GM19043 (cell line): ENCODE results near the gene SPECC1.
"Not testable (repeated sequence)": the region's sequence is repeated elsewhere in the genome, so short reads cannot be mapped to it uniquely, and the experiment has no call there.

Experiments used
- ATAC-seq: cut with Tn5 transposase; IDR thresholded peaks from one replicate; pipeline ENCODE4 v1.9.1; 2021; ENCODE audit warnings: low read depth; ENCODE audit not compliant: unreplicated experiment

SPECC1 gene

DNA sequence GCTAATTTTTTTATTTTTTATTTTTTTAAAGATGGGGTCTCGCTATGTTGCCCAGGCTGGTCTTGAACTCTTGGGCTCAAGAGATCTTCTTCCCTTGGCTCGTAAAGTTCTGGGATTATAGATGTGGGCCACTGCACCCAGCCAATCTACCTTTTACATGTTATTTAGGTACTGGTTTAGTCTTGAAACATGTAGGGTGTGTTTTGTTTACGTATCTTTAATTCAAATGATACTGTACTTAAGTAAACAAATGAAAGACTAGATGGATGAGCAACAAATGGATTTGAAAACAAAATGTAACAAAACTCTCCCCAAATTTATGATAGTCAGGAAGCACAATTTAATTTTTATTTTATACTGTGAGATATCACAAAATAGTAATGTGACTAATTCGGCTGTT lies 250.5 kb downstream of the SPECC1 start:
- ATAC-seq: no peak

DNA sequence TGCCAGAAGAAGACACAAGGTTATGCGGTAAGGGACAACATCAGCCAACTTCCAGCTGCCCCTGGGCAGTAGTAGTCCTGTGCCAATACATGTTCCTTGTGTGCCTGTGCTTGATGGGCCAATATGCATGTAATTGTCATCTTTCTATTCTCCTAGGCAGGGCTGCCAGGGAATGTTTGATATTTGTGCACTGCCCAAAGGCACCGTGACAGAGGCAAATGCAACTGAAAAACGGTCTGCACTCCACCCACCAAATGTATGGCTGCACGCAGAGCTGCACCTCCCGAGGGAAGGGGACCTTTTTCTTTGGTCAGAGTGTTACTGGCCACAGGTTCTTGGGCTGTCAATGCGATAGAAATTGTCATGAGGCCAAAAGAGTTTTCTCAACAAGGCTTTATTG lies 251.1 kb downstream of the SPECC1 start:
- ATAC-seq: no peak

DNA sequence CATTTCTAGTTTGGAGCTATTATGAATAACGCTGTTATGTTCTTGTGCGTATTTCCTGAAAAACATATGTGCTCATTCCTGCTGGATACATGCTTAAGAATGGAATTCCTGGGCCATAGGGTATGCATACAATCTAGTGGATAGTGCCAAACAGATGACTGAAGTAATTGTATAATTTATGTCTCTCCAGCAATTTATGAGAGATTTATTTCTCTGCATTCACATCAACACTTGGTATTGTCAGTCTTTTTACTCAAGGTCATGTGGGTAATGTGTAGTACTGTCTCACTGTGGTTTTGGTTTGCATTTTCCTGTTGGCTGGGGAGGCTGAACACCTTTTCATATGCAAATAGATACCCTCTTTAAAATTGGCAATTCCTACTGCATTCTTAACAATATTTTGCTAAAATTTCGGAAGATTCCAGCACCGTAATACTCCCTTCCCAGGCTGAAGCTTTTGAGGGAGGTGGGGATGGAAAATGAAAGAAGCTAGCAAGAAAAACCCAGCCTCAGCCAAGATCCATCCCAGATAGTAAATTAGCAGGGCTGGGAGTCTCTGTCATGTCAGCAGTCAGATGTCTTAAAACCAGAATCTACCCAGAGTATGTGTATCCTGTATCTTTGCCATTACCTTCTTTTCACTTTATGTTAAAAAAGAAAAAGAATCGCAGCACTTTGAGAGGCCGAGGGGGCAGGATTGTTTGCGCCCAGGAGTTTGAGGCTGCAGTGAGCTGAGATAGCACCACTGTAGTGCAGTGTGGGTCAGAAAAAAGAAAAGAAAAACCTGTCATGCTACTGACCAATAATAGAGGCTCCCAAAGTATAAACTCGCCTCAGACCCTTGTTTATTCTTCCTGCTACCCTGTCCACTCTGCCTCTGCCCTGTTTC lies 253.3 kb downstream of the SPECC1 start:
- ATAC-seq: no peak

DNA sequence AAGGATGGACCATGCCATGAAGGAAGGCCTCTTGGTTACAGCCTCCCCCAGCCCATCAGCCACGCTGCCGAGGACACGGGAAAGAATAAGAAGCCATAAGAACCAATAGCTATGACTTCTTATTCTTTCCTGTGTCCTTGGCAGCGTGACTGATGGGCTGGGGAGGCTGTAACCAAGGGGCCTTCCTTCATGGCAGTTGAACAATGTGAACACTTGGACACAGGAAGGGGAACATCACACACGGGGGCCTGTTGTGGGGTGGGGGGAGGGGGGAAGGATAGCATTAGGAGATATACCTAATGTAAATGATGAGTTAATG lies 253.9 kb downstream of the SPECC1 start:
- ATAC-seq: not testable (repeated sequence)

DNA sequence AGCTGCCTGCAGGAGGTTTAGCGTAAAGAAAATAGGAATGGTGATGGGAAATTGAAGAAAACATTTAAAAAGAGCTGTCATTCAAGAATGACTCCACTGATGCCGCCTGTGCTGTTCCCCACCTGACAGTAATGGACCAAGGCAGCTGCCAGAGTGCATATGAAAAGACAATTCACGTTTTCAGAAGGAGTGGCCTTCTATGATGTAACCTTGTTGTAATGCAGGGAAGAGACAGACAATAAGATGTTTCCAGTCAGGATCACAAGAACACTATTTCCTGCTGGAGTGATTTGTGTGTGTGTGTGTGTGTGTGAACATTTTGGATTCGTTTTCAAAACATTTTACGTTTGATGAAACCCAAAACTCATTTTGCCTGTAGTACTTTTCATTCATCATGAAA lies 254.4 kb downstream of the SPECC1 start:
- no peak for ATAC-seq

DNA sequence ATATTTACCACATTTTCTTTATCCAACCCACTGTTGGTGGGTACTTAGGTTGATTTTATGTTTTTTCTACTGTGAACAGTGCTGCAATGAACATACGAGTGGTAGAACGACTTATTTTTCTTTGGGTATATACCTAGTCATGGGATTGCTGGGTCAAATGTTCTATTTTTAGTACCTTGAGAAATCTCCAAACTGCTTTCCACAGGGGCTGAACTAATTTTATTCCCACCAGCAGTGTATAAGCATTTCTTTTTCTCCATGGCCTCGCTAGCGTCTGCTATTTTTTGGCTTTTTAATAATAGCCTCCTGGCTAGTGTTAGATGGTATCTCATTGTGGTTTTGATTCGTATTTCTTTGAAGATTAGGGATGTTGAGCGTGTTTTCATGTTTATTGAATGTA lies 255.8 kb downstream of the SPECC1 start:
- ATAC-seq: no peak

DNA sequence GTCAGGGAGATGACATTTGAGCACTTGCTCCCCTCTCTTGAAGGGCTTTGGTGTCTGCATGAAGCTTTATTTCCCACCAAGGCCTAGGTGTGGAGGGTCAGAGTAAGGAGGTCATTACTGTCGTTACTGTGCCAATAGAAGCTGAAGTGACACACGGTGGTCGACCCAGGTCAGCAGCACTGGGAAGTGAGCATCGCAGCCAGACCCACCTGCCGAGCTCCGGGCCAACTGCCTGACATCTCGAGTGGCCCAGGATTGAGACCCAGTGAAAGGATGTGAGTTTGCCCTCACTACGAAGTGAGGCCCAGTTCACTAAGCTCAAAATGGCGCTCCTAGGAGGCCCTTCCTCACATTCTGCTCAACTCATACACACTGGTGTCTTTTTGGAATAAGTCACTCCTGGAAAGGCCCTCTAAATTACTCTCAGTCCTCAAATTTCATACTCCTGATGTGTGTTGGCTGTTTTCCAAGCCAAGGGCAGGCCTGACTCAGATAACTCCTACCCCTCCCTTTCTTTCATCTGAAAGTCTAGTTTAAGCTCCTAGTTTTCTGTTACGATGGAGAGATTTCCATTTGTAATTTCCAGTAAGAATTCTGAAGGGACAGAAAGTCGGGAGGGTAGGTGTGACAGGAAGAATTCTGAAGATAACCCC lies 257.8 kb downstream of the SPECC1 start:
- ATAC-seq: no peak

DNA sequence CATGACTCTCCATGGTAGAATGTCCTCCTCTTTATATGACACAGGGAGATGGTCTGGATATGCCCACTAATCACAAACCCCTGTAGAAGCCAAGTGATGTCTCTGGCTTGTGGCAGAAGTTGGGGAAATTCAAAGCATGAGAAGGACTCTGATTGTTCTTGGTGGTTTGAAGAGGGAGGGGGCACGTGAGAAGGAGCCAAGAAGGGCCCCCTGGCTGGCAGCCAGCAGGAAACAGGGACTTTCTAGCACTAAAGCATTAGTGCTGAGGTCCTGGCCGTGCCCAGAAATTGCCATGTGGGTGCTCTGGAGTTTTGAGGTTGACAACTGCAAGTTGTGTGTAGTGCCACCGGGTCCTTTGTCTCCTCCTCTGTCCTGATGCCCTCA lies 258.3 kb downstream of the SPECC1 start:
- no peak for ATAC-seq

DNA sequence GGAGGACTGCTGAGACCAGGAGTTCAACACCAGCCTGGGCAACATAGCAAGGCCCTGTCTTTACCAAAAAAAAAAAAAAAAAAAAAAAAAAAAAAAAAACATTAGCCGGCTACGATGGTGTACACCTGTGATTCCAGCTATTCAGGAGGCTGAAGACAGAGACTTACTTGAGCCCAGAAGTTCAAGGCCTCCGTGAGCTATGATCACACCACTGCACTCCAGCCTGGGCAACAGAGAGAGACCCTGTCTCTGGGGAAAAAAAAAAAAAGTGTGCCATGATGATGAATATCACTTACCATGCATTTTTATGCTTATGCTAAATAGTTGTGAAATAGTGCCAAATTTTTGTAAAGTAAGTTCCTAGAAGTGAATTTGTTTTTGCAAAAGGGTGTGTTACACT lies 261.2 kb downstream of the SPECC1 start:
- ATAC-seq: no peak

DNA sequence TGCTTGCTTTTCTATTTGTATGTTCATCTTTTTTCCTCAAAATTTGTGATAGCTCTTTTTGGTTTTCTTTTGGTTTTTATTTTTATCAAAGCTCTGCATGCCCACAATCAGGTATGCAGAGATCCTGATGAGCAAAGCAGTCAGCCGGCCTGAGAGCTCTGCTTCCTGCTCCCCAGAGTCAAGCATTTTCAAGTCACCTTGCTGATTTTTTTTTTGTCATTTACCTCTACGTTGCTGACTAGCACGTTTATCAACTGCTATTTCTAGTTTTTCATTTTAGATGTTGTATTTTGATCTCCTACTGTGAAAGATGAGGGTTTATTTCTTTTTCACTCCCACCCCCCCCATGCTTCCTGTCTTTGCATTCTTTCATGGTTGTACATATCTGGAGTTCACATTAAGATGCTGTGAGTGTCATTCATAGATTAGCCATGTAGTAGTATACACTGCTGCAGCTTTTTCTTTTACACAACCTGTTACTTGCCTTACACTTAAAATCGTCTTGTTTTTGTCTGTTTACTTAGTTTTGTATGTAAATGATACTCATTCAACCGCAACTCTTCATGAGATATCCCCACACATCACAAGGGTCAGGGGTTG lies 262.0 kb downstream of the SPECC1 start:
- ATAC-seq: no peak

DNA sequence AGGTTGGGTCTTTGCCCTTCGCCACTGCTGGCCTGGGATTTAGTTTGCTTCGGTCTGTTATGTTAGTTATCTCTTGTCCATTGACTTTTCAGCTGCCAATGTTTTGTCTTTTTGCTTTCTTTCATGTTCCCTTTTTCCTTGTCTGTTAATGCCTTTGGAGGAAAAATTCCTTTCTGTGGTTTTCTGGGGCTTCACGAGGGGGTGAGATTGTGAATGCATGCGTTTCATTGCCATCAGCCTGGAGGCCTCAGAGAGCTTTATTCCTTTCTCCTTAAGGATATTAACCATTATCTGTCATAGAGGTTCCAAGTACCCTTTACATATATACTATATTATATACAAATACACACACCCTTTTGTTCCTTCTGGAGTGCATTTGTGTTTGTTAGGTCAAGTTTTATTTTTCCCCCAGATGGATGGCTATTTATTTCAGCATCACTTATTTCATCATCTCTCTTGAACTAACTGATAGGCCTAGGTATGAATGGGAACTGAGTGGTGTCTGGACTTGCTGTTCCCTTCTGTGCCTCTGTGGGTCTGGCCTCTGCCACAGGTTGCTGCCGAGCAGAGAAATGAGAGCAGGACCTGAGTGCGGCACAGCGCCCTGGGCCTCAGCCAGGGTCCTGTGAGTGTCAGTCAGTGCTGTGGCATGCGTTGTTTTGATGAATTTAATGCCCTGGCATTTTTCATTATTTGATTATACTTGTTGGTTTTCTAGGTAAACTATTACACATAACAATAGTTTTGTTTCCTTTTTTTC lies 264.8 kb downstream of the SPECC1 start:
- ATAC-seq: no peak

DNA sequence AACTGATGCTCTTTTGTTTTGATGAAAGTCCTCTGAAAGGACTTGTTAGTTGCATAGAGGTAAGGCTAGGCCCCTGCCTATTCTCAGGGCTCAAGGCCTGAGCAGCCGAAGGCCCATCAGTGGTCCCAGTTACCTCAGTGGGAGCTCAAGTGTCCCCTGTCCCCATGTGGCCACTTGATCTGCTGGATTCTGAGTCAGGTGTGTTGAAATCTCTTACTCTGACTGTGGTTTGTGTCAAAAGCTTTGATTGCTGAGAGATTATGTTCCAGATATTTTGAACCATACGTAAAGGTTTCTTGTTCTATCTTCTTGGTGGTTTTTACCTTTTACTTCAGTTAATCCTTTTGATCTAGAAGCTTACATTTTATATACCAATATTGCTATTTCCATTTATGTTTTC lies 266.5 kb downstream of the SPECC1 start:
- ATAC-seq: no peak

DNA sequence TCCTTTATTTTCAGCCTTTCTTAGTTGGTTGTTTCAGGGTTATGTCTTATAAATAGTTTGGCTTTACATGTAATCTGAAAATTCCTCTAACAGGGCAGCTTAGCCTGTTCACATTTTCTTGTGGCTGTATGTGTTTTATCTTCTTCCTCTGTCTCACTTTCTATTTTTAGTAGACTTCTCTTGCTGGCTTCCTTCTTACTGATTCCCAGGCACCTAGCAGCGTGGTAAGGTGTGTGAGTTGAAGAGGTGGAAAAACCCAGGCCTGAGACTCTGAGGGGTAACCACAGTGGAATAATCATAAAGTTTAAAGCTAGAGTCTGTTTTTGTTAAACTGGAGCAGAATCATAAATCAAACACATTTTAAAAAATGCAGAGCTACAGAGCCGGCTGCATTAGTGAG lies 267.3 kb downstream of the SPECC1 start:
- ATAC-seq: no peak

DNA sequence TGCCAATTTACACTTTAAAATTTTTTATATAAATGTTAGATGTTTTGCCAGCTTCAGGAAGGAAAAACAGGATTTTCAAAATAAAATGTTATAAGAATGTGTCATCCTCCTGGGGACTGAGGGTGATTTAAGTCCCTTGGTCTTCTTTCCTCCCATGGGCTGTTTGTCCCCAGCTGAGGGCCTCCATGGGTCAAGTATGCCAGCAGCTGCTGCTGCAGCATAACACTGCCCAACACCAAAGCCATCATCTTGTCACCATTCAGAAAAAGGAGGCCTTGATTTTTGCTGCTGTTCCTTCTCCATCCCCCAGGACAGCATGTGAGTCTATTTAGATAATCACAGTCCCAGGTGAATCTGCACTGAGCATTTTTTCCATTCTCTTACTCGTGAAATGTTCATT lies 269.6 kb downstream of the SPECC1 start:
- ATAC-seq: no peak

DNA sequence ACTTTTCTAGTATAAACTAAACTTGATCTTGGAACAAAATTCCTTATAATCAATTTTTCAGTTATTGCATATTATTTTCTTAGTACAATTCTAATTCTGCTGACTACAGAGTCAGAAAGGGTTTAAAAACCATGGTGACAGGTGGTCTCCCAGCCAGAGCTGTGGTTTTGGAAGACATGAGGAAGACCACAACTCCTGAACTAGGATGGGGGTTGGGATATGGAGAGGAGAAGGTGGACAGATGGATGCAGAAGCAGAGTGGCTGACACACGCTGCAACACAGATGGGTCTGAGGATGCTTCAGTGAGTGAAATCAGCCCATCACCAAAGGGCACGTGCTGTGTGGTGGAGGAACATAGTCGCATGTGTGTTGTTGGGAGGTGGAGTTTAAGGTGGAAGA lies 270.5 kb downstream of the SPECC1 start:
- ATAC-seq: no peak

DNA sequence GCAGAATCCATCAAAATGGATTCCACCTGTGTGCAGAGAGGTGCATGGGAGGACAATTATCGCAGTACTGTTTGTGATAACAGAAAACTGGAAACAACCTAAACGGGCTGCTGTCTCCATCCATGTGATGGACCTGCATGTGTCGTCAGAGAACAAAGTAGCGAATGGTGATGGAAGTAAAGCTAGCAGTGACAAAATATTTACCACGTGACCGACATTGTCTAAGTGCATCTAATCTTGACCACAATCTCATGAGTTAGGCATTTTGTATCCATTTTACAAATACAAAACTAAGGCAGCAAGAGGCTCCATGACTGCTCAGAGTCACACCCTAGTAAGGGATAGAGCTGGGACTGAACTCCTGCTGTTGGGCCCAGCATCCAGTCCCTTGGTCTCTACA lies 270.9 kb downstream of the SPECC1 start:
- no peak for ATAC-seq

DNA sequence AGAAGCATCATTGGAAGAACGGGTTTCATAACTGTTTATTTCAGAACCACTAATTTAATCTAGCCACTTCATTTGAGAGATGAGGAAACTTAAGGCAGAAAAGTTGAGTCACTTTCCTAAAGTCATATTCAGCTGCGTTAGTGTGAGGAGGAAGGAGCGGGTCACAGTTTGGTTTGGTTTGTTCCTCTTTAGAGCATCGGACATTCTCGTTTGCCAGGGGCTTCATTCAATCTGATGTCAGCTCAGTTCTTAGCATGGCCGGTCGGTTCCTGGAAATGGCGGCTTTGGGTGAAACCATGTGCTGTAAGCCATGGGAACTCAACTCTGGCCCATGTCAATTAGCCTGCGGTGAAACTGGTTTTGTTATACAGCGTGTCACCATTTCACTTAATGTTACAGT lies 271.7 kb downstream of the SPECC1 start:
- no peak for ATAC-seq

DNA sequence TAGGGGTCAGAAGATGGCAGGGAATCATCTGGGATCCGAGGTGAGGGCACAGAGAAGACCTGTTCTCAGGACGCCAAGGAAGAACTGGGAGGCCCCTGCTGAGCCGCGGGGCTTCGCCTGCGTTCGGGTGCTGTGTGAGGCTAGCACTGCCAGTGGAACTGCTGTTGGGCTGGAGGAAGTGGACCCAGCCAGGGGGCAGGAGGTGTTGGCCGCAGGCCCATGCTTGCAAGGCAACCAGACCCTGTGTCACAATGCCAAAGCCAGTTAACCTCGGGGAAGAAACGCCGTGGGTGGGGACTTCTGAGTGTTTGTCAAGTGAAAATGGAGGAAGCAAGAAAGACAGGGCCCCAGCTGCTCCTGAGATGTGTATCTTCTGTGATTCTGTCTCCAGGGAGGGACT lies 272.7 kb downstream of the SPECC1 start:
- ATAC-seq: no peak

DNA sequence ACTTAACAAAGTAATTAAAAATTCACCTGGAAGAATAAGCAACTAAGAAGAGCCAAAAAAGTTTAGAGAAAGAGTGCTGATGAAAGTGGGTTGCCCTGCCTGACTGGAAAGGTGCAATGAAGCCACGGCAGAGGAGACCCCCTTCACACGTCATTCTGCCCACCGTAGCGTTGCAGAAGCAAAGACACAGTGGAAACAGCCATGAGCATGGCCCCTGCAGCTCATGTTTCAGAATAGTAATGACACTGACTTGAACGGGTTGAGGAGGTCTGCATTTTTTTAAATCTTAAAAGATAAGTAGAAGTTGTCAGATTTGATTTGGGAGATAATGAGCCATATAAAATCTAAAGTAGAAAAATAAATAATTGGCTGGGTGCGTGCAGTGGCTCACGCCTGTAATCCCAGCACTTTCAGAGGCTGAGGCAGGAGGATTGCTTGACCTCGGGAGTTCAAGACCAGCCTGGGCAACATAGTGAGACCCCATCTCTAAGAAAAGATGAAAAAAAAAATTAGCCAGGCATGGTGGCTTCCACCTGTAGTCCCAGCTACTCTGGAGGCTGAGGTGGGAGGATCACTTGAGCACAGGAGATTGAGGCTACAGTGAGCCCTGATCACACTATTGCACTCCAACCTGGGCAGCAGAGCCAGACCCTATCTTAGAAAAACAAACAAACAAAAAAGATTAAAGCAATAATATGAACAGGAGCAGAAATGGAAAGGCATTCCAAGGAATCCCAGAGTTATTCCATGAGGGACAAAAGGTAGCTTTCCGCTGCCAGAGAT lies 273.6 kb downstream of the SPECC1 start:
- ATAC-seq: no peak

DNA sequence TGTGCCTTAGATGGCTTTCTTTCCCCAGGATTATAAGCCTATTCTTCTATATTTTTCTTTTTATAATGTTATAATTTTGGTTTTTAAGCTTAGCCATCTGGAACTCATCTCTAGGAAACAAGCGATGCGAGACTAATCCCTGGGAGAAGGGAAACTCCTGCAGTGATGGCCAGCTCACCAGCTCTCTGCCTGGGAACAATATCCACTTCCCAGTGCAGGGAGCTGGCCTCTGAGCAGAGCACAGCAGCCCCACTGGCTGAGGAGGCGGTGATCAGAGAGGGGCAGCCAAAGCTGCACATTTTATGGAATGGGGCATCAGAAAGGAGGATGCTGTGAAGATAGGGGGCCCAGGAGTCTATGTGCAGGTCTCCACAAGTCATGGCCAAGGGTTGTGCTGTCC lies 274.9 kb downstream of the SPECC1 start:
- ATAC-seq: no peak
